Measurements from ENCODE around the gene DCST2. TPM values are rescaled to one million over a fixed set of nuclear protein-coding genes. Genes with fewer than 3 reads are reported as not detected.

Gene DCST2
- total and polyA plus RNA-seq, 2 of the 8 experiments (the other 6 are each of a cell fraction or from before 2014, with no cell fraction given) = 0.43 to 2.1 TPM

DNA sequence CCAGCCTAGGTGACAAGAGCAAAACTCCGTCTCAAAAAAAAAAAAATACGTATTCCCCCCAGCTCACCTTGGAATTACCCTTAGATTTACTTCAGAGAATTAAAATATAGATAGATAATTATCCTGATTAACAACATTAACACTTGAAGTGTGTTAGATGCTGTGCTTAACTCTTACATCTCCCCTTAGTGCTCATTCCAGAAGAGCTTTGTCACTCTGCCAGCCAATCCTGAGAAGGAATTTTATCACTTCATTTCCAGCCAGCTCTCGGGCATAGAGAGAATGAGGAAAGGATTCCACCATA, 61.4 kb downstream of the DCST2 start:
- ChIA-PET POLR2A (ENCODE audit: partially characterized antibody) (interaction anchor here (0.7 to 42.8 kb wide), 24 partner anchors 9 to 361 kb away, joined by 3 to 702 read pairs (median 4); partner anchors contain the start of genes DCST1, DCST2, FLAD1 and LENEP), CTCF (ENCODE audit: partially characterized antibody) (interaction anchor here (0.6 to 20.6 kb wide), 9 partner anchors 10 to 89 kb away, joined by 3 to 334 read pairs (median 3); partner anchors contain the start of genes ADAM15, LENEP and PBXIP1)
- peaks cover 9 to 12% of the 10 kb centered on the region in 2 experiments for H4K20me1 ChIP-seq (replicated peaks in 1 of 2; ENCODE audit: control insufficient read depth in 1 of 2, insufficient read depth in 2 of 2, low read length in 2 of 2)
- H3K4ac ChIP-seq (replicated peaks; ENCODE audit: insufficient read length, low read depth, low read length) = peak overlapping the region; percentile 19
- peaks cover 14% of the 10 kb centered on the region; the same call in 1 of the 2 replicates for H3K79me1 ChIP-seq (ENCODE audit: low read depth, low read length)
- H4K91ac ChIP-seq (replicated peaks; ENCODE audit: insufficient read length, low read length) = peak overlapping the region; percentile 38
- DNase-seq (ENCODE audit: low read depth in 1 of 2, low spot score in 2 of 2) (no peak), FAIRE-seq (no peak)
- peaks cover 29% of the 10 kb centered on the region for H3K23me2 ChIP-seq (ENCODE audit: low read depth, low read length)
- H2BK5ac ChIP-seq (ENCODE audit: low read depth, low read length) = peak overlapping the region; percentile 99
- no peak overlapping the region for H3K14ac ChIP-seq (ENCODE audit: insufficient read length)
- H3K79me2 ChIP-seq (ENCODE audit: control insufficient read depth in 1 of 2, insufficient read depth in 2 of 2, low read length in 2 of 2) = peaks cover 22 to 57% of the 10 kb centered on the region in 2 experiments
- peaks cover 5 to 12% (median 9%) of the 10 kb centered on the region in 4 experiments; a peak in 6 of 8 replicates for H3K36me3 ChIP-seq (ENCODE audit: control insufficient read depth in 2 of 4, insufficient read depth in 4 of 4, low read length in 3 of 4)
- no peak overlapping the region for H3K23ac ChIP-seq (ENCODE audit: insufficient read length)
- H3K9ac ChIP-seq (replicated peaks in 1 of 4; ENCODE audit: extremely low read depth in 1 of 4, low read depth in 3 of 4, low read length in 3 of 4) = peak overlapping the region in 3 of 4 experiments; percentile 56 to 82 (median 61); a peak in 6 of 7 replicates
- 4% methylated on average over 3 of the region's 3 CpGs; no CpG with 5 or more reads in 1 of the 2 experiments for WGBS, 2 experiments (ENCODE audit: extremely low coverage in 1 of 2, insufficient coverage in 1 of 2, insufficient read length in 1 of 2, insufficient replicate concordance in 2 of 2, low coverage in 1 of 2, low lambda C conversion rate in 2 of 2, missing lambda C conversion rate in 1 of 2)
- H3K27me3 ChIP-seq (replicated peaks in 1 of 4; ENCODE audit: control insufficient read depth in 3 of 4, extremely low read depth in 1 of 4, insufficient read depth in 3 of 4, low read length in 3 of 4) = no peaks in the 10 kb centered on the region
- H2AFZ ChIP-seq (ENCODE audit: low read length) = no peak overlapping the region
- peak overlapping the region; percentile 57; the same call in 1 of the 2 replicates for H2AK5ac ChIP-seq (ENCODE audit: low read depth, low read length)
- TF ChIP-seq TAF7 (optimal IDR thresholded peaks at IDR 0.05; ENCODE audit: borderline replicate concordance, low read depth, low read length) (no peak), RFX5 (IDR thresholded peaks at IDR 0.05; ENCODE audit: borderline replicate concordance, low read depth, low read length) (no peak), TBP (IDR thresholded peaks at IDR 0.05; ENCODE audit: low read depth, low read length) (no peak), KDM4A (IDR thresholded peaks at IDR 0.05; ENCODE audit: low read depth, low read length, severe bottlenecking) (no peak), RXRA (IDR thresholded peaks at IDR 0.05; ENCODE audit: insufficient read depth, low read depth, low read length) (no peak), YY1 (IDR thresholded peaks at IDR 0.05; ENCODE audit: low read depth, low read length) (no peak), CEBPB (IDR thresholded peaks at IDR 0.05; ENCODE audit: low read depth, low read length) (no peak), TCF12 (IDR thresholded peaks at IDR 0.05; ENCODE audit: low read depth, low read length) (no peak), NANOG (IDR thresholded peaks at IDR 0.05; ENCODE audit: insufficient read depth, low read depth, low read length, poor library complexity, severe bottlenecking) (no peak), SIX5 (IDR thresholded peaks at IDR 0.05; ENCODE audit: low read depth, low read length) (no peak), EZH2 (IDR thresholded peaks at IDR 0.05; ENCODE audit: low read depth, low read length, severe bottlenecking) (no peak)
- TF ChIP-seq, protein P1, sequence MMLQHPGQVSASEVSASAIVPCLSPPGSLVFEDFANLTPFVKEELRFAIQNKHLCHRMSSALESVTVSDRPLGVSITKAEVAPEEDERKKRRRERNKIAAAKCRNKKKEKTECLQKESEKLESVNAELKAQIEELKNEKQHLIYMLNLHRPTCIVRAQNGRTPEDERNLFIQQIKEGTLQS (IDR thresholded peaks at IDR 0.05; ENCODE audit: insufficient read depth, low read depth, low read length) = no peak
- TF ChIP-seq, protein P2, sequence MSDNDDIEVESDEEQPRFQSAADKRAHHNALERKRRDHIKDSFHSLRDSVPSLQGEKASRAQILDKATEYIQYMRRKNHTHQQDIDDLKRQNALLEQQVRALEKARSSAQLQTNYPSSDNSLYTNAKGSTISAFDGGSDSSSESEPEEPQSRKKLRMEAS (IDR thresholded peaks at IDR 0.05) = no peak
- no peaks in the 10 kb centered on the region for H3K9me3 ChIP-seq (ENCODE audit: insufficient read depth in 2 of 2, low read depth in 1 of 2, low read length in 1 of 2)
- peak overlapping the region; percentile 43 to 98 (median 74) for H3K4me3 ChIP-seq (ENCODE audit: extremely low read depth in 1 of 4, insufficient read depth in 2 of 4, low read depth in 3 of 4, low read length in 4 of 4)
- peak overlapping the region; percentile 78 to 94 for H3K4me2 ChIP-seq (ENCODE audit: insufficient read depth in 1 of 2, low read depth in 2 of 2, low read length in 2 of 2)
- H3K27ac ChIP-seq (ENCODE audit: low read depth, low read length) = peak overlapping the region; percentile 88
- H3K4me1 ChIP-seq (replicated peaks in 1 of 4; ENCODE audit: control insufficient read depth in 3 of 4, insufficient read depth in 4 of 4, low read length in 3 of 4) = peaks cover 3 to 22% (median 15%) of the 10 kb centered on the region in 4 experiments
- H2BK12ac ChIP-seq (ENCODE audit: low read depth, low read length) = peak overlapping the region; percentile 86; the same call in 1 of the 2 replicates
- H2BK20ac ChIP-seq (ENCODE audit: low read length) = no peak overlapping the region
- peak overlapping the region; percentile 20 for H3K18ac ChIP-seq (ENCODE audit: extremely low read depth, low read length)
- peak overlapping the region; percentile 35 for H4K5ac ChIP-seq (ENCODE audit: insufficient read length, low read depth, low read length)
- peak overlapping the region; percentile 32 for H3K56ac ChIP-seq (replicated peaks; ENCODE audit: insufficient read length, low read depth, low read length)
- H4K8ac ChIP-seq (ENCODE audit: extremely low read depth, insufficient read depth, low read length) = no peak overlapping the region
- peak overlapping the region; percentile 63 for H2BK120ac ChIP-seq (replicated peaks; ENCODE audit: low read depth, low read length)
- H2BK15ac ChIP-seq (ENCODE audit: low read length) = no peak overlapping the region

Data from H1 (cell line).